AG04450 (cell line): ENCODE data around the gene RBM28. TPM values are rescaled to one million over a fixed set of nuclear protein-coding genes. Genes with fewer than 3 reads are reported as not detected.
A peak's percentile ranks its signal among the peaks of the same experiment; 100 is the strongest.

Source experiments
- CTCF ChIA-PET: fragments of 300-600, 350-600 bp; formaldehyde crosslinking; extraction: SDS; loops from one replicate; lab custom pipeline; 2022; ENCODE audit warnings: antibody characterized with exemption, inconsistent platforms; lab: Charles Lee
- POLR2A ChIA-PET: fragments of 350-600 bp; formaldehyde crosslinking; extraction: SDS; loops from one replicate; lab custom pipeline; 2021; ENCODE audit warnings: antibody characterized with exemption, inconsistent platforms; lab: Yijun Ruan, JAX
- DNase-seq: peaks from one replicate; pipeline ENCODE4 v3.0.0-alpha.2; 2011; ENCODE audit warnings: low read depth, low spot score
- H3K27ac ChIP-seq: one replicate; pipeline ENCODE4 v1.5.1; 2012; ENCODE audit warnings: low read depth, low read length, control low read depth
- H3K27me3 ChIP-seq: one replicate; pipeline ENCODE4 v1.6.0; 2012; ENCODE audit warnings: low read length; ENCODE audit not compliant: control insufficient read depth, insufficient read depth
- H3K4me3 ChIP-seq: 2 replicates; pipeline ENCODE4 v1.5.1; 2011; ENCODE audit warnings: mild to moderate bottlenecking, low read depth, low read length, control low read depth
- H3K9me3 ChIP-seq: 2 replicates; pipeline ENCODE4 v1.5.1; 2012; ENCODE audit warnings: low read length; ENCODE audit not compliant: control insufficient read depth, insufficient read depth
- CTCF ChIP-seq: IDR thresholded peaks from 2 replicates; pipeline ENCODE4 v1.5.1; 2011; ENCODE audit warnings: low read depth, low read length, control low read depth, inconsistent platforms
- polyA plus RNA-seq: library from polyadenylated mRNA; depleted of rRNA; stranded (reverse); fragments of >200 nt; gene quantifications from 2 replicates; pipeline ENCODE4 v1.2.3, GENCODE V29; 2011

RBM28 gene
- polyA plus RNA-seq, 1 experiment, result 19.0 TPM

DNA sequence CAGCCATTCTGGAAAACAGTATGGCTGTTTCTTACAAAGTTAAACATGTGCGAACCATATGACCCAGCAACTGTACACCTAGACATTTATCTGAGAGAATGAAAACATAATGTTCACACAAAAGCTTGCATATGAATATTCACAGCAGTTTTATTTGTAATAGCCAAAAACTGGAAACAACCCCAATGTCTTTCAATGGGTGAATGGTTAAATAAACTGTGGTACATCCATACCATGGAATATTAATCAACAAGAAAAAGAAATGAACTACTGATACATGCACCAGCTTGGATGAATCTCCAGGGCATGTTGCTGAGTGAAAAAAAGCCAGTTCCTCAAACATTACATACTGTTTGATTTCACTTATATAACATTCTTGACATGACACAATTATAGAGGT lies 65.3 kb downstream of the RBM28 start:
- POLR2A ChIA-PET, result no interaction called here
- H3K27me3 ChIP-seq, result peaks cover 32% of the 10 kb centered on the region
- peaks cover 7% of the 10 kb centered on the region; the same call in 1 of the 2 replicates for H3K9me3 ChIP-seq
- no peak overlapping the region for H3K4me3 ChIP-seq
- no peak overlapping the region for H3K27ac ChIP-seq
- CTCF ChIA-PET, result no interaction called here
- DNase-seq, result no peak
- no peak for TF ChIP-seq CTCF

GRCh38 chr7:128275681-128276080 lies 68.0 kb downstream of the RBM28 start:
- no peak overlapping the region for H3K4me3 ChIP-seq
- DNase-seq, result no peak
- peaks cover 8% of the 10 kb centered on the region for H3K9me3 ChIP-seq
- no peak for TF ChIP-seq CTCF
- H3K27me3 ChIP-seq, result peaks cover 55% of the 10 kb centered on the region
- ChIA-PET CTCF (no interaction called here), POLR2A (no interaction called here)
- H3K27ac ChIP-seq, result no peak overlapping the region

DNA sequence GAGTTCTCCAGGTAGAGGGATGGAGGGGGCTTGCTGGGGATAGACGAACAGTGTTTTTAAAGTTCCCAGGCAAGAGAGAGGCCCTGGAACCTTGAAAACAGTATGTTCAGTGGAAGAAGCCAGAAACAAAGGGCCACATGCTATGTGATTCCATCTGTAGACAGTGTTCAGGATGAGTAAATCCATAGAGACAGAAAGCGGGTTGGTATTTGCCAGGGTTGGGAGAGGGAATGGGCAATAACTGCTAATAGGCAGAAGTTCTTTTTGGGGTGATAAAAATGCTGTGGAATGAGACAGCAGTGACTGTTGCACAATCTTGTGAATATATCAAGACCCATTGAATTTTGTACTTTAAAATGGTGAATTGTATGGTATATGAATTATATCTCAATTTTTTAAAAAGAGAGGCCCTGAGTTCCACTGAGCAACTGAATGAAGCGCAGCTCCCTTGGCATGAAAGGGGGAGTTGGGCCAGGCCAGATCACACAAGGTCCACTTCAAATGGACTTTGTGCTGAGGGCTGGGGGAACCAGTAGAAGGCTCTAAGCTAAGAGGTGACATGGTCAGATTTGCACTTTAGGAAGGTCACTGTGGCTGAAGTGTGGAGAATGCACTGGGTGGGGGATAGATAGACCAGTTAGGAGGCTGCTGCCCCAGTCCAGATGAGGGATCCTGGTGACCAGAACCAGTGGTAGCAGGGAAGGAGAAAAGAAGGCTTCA lies 68.7 kb downstream of the RBM28 start:
- CTCF ChIA-PET, result no interaction called here

DNA sequence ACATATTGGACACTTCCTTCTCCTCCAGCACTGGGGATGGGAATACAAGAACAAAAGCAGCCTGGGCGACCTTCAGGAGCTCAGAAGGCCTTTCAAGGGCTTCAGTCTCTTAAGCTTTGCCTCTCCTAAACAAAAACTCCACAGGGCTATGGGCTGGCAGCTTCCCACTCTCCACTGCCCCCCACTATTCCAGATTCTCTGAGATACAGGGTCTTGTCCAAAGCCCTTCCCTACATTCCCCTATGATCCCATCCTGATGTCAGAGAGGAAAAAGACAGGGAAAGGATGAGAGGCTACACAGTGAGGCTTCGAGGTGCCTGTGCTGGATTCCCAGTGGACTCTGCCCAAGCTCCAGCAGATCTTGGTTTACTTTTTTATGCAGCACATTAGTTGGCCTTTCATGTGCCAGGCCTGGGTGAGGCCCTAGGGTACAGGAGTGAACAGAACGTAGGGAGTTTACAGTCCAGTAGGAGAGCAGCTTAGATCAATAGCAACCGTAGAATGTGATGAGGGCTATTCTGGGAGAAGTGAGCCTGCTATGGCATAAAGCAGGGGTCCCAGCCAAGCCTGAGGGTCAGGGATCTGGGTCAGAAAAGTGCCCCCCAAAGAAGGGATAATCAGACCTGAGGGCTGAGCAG lies 69.3 kb downstream of the RBM28 start:
- ChIA-PET POLR2A (interaction anchor here (0.6 kb wide), 1 partner anchor 128 kb away, joined by 3 read pairs; no protein-coding TSS in a partner anchor), CTCF (no interaction called here)
- DNase-seq, result no peak
- H3K4me3 ChIP-seq, result no peak overlapping the region
- H3K9me3 ChIP-seq, result peaks cover 9% of the 10 kb centered on the region; the same call in 1 of the 2 replicates
- no peak overlapping the region for H3K27ac ChIP-seq
- TF ChIP-seq CTCF, result no peak
- peaks cover 59% of the 10 kb centered on the region for H3K27me3 ChIP-seq

More for the DNA sequence above, 68.7 kb downstream of the RBM28 start:
- POLR2A ChIA-PET, result no interaction called here
- Histone ChIP-seq H3K27me3 (peaks cover 56% of the 10 kb centered on the region), H3K27ac (no peak overlapping the region), H3K9me3 (peaks cover 9% of the 10 kb centered on the region), H3K4me3 (no peak overlapping the region)
- DNase-seq, result no peak
- TF ChIP-seq CTCF, result no peak

- Histone ChIP-seq H3K4me3 (peak overlapping the region; percentile 39), H3K27ac (no peak overlapping the region), H3K27me3 (peaks cover 58% of the 10 kb centered on the region), H3K9me3 (peaks cover 9% of the 10 kb centered on the region; the same call in 1 of the 2 replicates)
- POLR2A ChIA-PET, result no interaction called here
- CTCF ChIA-PET, result no interaction called here
- DNase-seq, result no peak
- TF ChIP-seq CTCF, result no peak
Measured at GRCh38 chr7:128271942-128272481, 71.7 kb downstream of the RBM28 start.
